Measurements from ENCODE around the gene SYT2.
"Not testable (repeated sequence)": the region's sequence is repeated elsewhere in the genome, so short reads cannot be mapped to it uniquely, and the experiment has no call there.

Gene SYT2

DNA sequence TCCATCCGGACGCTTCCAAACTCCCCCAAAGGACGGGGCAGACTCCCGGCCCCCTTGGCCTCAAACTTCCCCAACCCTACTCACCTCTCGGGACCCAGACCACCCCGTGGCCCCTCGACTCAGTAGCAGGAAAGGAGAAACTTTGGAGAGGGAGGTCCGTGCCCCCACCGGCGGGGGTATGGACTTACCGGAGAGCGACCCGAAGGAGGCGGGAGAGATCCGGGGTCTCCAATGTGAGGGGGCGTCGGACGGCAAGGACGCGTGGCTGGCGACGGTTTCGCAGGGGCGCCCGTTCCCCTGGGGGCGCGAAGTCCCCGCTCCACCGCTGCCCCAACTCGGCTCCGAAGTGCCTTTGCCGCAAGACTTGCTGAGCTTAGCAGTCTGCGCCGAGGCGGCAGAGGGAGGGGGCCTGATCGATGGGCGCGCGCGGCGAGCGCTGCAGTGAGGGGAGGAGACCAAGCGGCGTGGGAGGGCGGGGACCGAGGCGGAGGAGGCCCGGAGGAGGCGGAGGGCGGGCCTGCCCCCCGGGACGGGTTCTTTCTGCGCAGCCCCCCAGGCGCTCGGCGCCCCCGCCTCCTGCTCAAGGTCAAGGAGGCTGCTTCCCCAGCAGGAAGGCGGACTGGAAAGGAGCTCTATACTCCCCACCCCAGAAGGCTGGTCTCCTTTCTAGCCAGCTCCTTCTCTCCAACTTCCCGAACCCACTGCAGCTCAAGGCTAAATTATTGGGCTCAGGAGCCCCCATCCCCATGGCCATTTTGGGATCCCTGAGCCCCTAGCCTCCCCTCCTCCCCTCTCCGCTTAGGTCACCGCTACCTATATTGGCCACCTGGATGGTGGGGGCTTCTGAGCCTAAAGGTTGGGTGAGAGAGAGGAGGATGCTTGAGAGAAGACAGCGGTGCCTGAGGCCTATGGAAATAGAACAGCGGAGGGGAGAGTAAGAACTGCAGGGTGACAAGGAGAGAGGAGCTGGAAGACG lies at the start of gene SYT2:
TSS of gene SYT2 (minus strand) at position 385 of the 976 bp plus-strand sequence. CDS start 104,682 bp downstream, outside the sequence.
- DNase-seq (ENCODE audit: low spot score): no peak

- DNase-seq (ENCODE audit: low spot score): no peak
These were observed 46.1 kb upstream of the SYT2 start for GRCh38 chr1:202756391-202756790.

DNA sequence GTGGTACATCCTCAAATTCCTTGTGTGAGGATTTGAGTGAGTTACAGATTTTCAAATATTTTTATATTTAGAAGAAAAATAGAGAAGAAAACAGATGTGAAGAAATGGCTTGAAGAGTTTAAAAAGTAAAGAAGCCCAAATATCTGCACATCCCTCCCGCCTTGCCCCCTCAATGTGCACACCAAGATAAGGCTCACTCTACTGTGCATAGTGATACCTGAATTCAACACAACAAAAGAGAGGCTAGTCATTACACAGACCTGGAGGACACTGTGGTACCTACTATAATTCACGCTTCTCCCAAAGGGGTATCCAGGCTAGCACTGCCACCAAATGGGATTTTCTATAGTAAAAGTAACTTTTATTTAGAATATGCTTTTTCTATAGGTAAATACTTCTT lies 44.0 kb upstream of the SYT2 start:
- no peak for DNase-seq (ENCODE audit: low spot score)

- no peak for DNase-seq (ENCODE audit: low spot score)
These were observed 42.5 kb upstream of the SYT2 start for GRCh38 chr1:202752774-202753173.

- no peak for DNase-seq (ENCODE audit: low spot score)
These were observed 40.5 kb upstream of the SYT2 start for GRCh38 chr1:202750761-202751160.

DNA sequence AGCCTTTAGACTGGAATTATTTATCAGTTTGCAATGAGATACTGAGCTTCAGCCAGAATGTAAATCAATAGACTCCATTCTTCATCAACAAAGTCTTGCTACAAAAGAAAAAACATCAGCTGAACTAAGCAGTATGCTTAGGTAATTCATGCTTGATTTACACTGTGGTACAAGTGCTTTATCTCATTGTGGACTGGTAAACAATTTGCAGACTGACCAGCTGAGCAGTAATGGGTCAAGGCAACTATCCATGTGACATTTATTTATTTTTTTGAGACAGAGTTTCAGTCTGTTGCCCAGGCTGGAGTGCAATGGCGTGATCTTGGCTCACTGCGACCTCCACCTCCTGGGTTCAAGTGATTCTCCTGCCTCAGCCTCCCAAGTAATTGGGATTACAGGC lies 39.8 kb upstream of the SYT2 start:
- no peak for DNase-seq (ENCODE audit: low spot score)

DNA sequence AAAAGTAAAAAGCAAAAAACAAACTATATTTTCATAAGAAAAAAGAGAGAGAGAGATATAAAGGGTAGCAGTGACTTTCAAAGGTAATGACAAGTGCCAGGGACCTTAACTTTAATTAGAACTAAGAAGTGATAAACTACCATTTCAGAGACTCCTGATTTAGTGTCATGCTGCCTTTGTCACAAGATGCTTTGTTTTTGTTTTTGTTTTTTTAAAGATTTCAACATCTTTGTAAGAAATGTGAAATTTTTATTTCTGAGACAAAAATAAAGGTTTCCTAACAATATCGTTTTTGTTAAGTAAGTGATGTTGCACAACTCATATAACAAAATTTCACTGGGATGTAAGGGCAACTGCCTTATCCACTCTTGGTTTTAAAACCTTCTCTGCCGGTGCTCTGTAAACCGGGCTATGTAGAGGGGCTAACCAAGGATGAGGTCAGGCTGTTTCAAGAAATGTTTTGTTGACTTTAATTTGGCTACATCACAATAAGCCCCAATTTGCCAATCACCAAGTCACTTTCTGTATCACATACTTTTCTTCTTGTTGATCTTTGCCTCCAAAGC lies 35.2 kb upstream of the SYT2 start:
- DNase-seq (ENCODE audit: low spot score): no peak

- not testable (repeated sequence) for DNase-seq (ENCODE audit: low spot score)
These were observed 34.5 kb upstream of the SYT2 start for GRCh38 chr1:202744770-202745169.

DNA sequence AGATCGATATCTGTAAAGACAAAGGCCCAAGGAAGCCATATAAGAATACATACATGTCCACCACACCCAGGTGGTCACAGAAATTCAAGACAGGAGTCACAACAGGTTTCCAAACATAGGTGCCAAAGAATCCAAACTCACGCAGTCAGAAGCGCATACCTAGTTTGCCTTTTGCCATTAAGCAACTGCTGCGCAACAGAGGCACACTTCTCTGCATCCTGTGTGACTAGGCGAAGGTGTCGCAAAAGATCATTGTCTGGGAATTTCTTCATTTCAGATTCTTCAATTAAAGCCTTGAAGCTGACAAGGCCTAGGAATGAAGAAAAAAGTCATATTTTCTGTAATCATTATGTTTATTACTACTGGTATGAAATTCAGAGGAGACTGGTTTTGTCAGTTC lies 32.2 kb upstream of the SYT2 start:
- DNase-seq (ENCODE audit: low spot score): no peak

DNA sequence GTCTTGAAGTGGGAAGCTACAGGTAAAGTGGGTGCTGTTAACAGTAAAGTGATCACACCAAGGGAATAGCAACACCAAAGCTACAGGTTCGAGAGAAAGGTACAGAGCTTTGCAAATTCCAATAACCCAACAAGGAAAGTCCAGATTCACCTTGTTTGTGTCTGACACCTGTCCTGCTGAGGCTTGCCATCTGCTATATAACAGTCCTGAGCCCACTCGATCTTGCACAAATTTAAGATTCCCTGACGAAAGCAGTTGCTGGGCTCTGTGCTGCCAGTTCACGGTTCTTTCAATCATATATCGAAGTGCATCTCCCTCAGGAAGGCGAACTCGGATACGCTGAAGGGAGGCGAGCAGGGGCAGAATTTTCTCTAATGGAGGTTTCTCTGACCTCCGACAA lies 23.0 kb upstream of the SYT2 start:
- DNase-seq (ENCODE audit: low spot score): no peak

DNA sequence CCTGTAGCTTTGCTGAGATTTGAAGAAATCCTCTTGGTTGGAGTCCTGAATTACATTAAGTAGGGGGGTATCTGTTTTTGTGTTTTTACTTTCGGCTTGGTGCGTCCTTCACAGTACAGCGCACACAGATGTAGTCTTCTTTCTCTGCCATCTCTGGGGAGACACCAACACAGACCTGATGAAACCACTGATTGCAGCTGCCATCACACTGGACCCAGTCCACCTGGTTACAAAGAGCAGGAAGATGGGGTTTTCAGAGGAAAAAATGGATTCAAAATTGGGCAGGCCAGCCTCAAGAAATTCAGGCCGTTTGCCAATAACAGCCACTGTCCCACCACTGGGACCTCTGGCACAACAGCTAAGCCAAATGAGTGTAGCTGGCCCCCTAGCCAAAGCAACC lies 18.7 kb upstream of the SYT2 start:
- no peak for DNase-seq (ENCODE audit: low spot score)

- no peak for DNase-seq (ENCODE audit: low spot score)
These were observed 15.3 kb upstream of the SYT2 start for GRCh38 chr1:202725526-202725925.

- no peak for DNase-seq (ENCODE audit: low spot score)
These were observed 13.5 kb upstream of the SYT2 start for GRCh38 chr1:202723708-202724107.

GRCh38 chr1:202723046-202723445 lies 12.8 kb upstream of the SYT2 start:
- not testable (repeated sequence) for DNase-seq (ENCODE audit: low spot score)

DNA sequence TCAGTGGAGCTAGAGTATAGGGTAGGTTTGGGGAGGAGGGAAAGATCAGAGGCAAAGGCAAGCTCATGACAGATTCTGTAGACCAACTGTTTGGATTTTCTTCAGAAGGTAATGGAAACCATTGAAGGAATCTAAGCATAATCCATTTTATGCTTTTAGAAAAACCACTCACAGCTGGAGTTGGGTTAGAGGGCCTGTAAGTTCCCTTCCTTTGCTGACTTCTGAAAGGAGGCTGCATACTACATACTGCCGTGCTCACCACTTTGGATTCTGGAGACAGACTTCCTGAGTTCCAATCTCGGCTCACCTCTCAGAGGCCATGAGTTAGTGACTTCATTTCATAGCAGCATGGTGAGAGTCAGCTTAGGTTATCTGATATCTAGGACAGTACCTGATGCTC lies 6.4 kb upstream of the SYT2 start:
- DNase-seq (ENCODE audit: low spot score): no peak

- not testable (repeated sequence) for DNase-seq (ENCODE audit: low spot score)
These were observed 3.9 kb upstream of the SYT2 start for GRCh38 chr1:202714202-202714601.

DNA sequence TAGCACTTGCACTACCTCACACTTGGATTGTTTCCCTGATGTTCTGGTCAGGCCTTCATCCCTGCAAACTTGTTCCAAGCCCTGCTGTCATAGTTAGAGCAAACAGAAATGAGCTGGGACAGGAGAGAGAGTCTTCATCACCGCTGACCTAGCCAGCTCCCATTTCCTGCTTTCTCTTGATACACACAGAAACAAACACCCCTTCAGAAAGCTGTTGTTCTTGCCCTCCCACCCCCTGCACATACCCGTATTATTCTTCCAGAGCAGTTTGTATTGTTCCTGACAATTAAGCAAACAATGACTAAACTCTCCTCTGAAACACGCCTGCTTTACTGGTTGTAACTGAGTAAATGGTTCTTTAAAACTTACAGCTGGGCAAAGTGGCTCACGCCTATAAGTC lies 2.9 kb upstream of the SYT2 start:
- no peak for DNase-seq (ENCODE audit: low spot score)

DNA sequence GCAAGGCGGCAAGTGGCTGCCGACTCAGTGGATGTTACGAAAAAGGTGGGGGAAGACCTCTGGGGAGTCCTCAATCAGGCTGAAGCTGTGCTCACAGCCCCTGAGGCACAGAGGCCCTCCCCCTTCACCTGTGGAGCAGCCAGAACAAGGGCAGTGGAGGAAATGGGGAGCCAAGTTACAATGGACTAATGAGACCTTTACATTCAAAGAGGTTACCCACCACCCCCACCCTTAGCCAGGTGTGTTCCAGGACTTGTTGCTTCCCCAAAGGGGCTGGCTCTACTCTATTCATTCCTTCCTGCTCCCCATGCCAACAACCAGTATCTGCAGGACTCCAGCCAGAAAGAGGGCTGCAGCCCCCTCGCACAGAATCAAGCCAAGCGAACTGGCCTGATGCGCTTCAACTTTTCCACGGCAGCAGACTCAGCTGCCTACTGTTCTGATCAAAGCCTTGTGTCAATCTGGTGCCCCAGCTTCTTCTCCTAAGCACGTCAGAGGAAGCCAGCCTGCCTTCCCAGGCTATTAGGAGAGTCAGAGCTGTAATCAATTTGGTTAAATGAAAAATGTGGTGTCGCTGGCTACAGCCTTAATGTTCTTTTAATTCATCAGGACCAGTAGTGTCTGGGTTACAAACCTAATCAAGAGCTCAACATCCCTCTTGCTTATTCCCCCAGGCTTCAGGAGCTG lies 1.8 kb upstream of the SYT2 start:
- no peak for DNase-seq (ENCODE audit: low spot score)

DNA sequence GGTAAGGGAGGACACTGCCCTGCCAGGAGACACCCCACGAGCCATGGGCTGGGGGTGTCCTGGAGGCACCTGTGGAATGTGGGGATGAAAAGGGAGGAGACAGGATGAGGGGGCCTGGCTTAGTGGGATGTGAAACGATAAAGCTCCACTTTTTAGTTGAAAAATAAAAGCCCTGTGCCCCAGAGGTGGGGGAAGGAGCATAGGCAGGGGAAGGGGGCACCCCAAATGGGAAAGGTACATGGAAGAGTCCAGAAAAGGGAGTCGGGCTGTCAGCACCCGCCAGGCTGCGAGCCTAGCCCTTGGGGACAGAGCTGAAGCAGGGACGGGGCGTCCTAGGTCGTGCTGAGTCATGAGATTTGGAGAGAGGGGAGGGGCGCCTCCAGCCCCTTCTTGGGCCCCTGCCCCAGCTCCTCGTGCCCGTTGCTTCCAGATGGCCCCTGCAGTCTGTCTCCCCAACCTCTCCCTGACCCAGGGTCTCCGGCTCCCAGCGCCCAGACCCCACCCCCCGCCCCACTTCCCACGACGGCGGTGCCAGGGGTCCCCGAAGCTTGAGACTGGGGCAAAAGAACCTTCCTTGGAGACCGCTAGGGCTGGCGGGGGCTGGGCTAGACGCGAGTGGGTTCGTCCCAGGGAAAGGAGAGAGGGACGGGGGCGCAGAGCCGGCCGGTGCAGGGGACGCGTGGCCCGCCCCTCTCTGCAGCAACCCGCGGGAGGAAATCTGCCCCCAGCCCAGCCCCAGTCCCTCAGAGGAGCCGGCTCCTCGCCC lies 795 bp downstream of the SYT2 start:
- DNase-seq (ENCODE audit: low spot score): no peak

- DNase-seq (ENCODE audit: low spot score): no peak
These were observed 1.6 kb downstream of the SYT2 start for GRCh38 chr1:202708456-202709275.

GRCh38 chr1:202706851-202707250 lies 3.4 kb downstream of the SYT2 start:
- no peak for DNase-seq (ENCODE audit: low spot score)
